Lower leg skin (tissue), 3 donors: ENCODE results near the gene ARID1B.

Source experiments
- POLR2A ChIP-seq, 2 donors: fragments of 450-650 bp; IDR thresholded peaks; one replicate each; pipeline ENCODE4 v1.6.1; 2016 to 2017; ENCODE audit warnings: antibody characterized with exemption in 2 of 2, mild to moderate bottlenecking in 1 of 2, moderate library complexity in 1 of 2
- TF ChIP-seq, protein P1 (sequence below), 3 donors: fragments of 450-650 bp; IDR thresholded peaks; one replicate each; pipeline ENCODE4 v1.5.1; 2016; ENCODE audit warnings: antibody characterized with exemption in 3 of 3, mild to moderate bottlenecking in 3 of 3, moderate library complexity in 2 of 3

DNA sequence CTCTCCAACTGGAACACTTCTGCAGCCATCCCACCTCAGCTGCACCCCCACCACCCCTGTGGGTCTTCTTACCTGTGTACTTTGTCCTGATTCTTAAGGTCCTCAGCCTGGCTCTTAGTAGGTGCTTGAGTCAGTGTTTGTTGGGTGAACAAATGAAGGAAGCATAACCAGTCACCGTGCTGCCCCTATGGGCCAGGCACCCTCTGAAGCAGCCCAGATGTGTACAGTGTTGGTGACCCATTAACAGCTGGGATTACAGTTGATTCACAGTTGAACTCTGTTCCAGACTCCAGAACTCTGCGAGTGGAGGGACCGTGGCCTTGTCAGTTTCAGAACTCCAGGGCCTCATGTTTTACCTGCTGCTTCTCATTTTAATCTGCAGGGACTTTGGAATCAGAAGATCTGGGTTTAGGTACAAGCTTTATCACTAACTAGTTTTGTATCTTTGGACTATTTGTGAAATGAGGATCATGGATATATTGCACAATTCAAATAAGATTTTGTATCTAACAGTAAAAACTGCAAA is 342.4 kb downstream of the ARID1B start:
- TF ChIP-seq, protein P1, sequence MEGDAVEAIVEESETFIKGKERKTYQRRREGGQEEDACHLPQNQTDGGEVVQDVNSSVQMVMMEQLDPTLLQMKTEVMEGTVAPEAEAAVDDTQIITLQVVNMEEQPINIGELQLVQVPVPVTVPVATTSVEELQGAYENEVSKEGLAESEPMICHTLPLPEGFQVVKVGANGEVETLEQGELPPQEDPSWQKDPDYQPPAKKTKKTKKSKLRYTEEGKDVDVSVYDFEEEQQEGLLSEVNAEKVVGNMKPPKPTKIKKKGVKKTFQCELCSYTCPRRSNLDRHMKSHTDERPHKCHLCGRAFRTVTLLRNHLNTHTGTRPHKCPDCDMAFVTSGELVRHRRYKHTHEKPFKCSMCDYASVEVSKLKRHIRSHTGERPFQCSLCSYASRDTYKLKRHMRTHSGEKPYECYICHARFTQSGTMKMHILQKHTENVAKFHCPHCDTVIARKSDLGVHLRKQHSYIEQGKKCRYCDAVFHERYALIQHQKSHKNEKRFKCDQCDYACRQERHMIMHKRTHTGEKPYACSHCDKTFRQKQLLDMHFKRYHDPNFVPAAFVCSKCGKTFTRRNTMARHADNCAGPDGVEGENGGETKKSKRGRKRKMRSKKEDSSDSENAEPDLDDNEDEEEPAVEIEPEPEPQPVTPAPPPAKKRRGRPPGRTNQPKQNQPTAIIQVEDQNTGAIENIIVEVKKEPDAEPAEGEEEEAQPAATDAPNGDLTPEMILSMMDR (IDR thresholded peaks at IDR 0.05) = no peak
- TF ChIP-seq POLR2A (IDR thresholded peaks at IDR 0.05) = no peak
